HFFc6 (cell line): ENCODE data around the gene CDKN2AIP. TPM values are rescaled to one million over a fixed set of nuclear protein-coding genes. Genes with fewer than 3 reads are reported as not detected.

ENCODE experiments used
- DNase-seq: peaks from one replicate; pipeline ENCODE4 v3.0.0-alpha.2; 2018
- H3K27ac Mint-ChIP-seq: 2 replicates; pipeline ENCODE4 v1.8.0; 2020; ENCODE audit warnings: mild to moderate bottlenecking, mixed read lengths
- H3K27me3 Mint-ChIP-seq: 2 replicates; pipeline ENCODE4 v1.8.0; 2021; ENCODE audit warnings: mild to moderate bottlenecking, moderate library complexity, mixed read lengths; ENCODE audit not compliant: insufficient read depth
- H3K36me3 Mint-ChIP-seq: 2 replicates; pipeline ENCODE4 v1.8.0; 2021; ENCODE audit warnings: low read depth, mixed read lengths
- H3K4me1 Mint-ChIP-seq: 2 replicates; pipeline ENCODE4 v1.8.0; 2020; ENCODE audit warnings: low read depth, mixed read lengths
- H3K4me3 Mint-ChIP-seq: 2 replicates; pipeline ENCODE4 v1.8.0; 2020; ENCODE audit warnings: mild to moderate bottlenecking, moderate library complexity, mixed read lengths
- H3K9me3 Mint-ChIP-seq: 2 replicates; pipeline ENCODE4 v1.8.0; 2020; ENCODE audit warnings: mild to moderate bottlenecking, mixed read lengths
- CTCF ChIP-seq: fragments of 200-600 bp; sonication (generic); IDR thresholded peaks from 2 replicates; pipeline ENCODE4 v1.5.0; 2021; ENCODE audit warnings: antibody characterized with exemption, mild to moderate bottlenecking
- long read RNA-seq: library from polyadenylated mRNA; unstranded; transcript quantifications from one replicate; pipeline ENCODE4 v2.0.0, GENCODE V29; 2019
- total RNA-seq, 6 experiments: library from RNA; stranded (reverse); fragmentation: NEBNext Ultra II Directional; extraction: Animal tissue kit (Norgen Biotek cat#: 25700); gene quantifications; 2 replicates in 1 of 6; 3 replicates in 5 of 6; pipeline ENCODE4 v1.2.3, GENCODE V29; 2021

The CDKN2AIP gene
- total RNA-seq: 10 to 100 TPM; 11.7 to 15.1 (median 13.6) TPM
- long read RNA-seq, transcript CDKN2AIP-201 (3 exons, 2,646 nt): minor isoform, 6 of 25 reads
- long read RNA-seq, transcript CDKN2AIP-203 (3 exons, 2,721 nt): major isoform, 17 of 25 reads
- long read RNA-seq, partial matches to known transcripts: 0 of 25 reads
- long read RNA-seq, other reads (novel, unspliced or antisense): 2 of 25 reads

- no peaks in the 10 kb centered on the region for H3K27me3 Mint-ChIP-seq
- TF ChIP-seq CTCF: peak; percentile 44
- H3K36me3 Mint-ChIP-seq: peaks cover 35% of the 10 kb centered on the region
- H3K4me3 Mint-ChIP-seq: peak within 1 kb of the TSS; percentile 100
- DNase-seq: peak; percentile 89
- H3K9me3 Mint-ChIP-seq: no peaks in the 10 kb centered on the region
- H3K27ac Mint-ChIP-seq: peak within 1 kb of the TSS; percentile 96
- peaks cover 51% of the 10 kb centered on the region for H3K4me1 Mint-ChIP-seq
Measured at GRCh38 chr4:183444214-183445096, at the start of gene CDKN2AIP. CDKN2AIP (plus strand) TSS chr4:183444636; CDS start chr4:183444798, 162 bp downstream.

GRCh38 chr4:183395395-183395794, 49.0 kb upstream of the CDKN2AIP start:
- Mint-ChIP-seq H3K9me3 (no peaks in the 10 kb centered on the region), H3K4me1 (peaks cover 15% of the 10 kb centered on the region), H3K27ac (no peak overlapping the region), H3K4me3 (no peak overlapping the region), H3K27me3 (peaks cover 6% of the 10 kb centered on the region; the same call in 1 of the 2 replicates), H3K36me3 (no peaks in the 10 kb centered on the region)
- no peak for DNase-seq
- TF ChIP-seq CTCF: no peak

GRCh38 chr4:183396227-183396637, 48.2 kb upstream of the CDKN2AIP start:
- DNase-seq: no peak
- H3K9me3 Mint-ChIP-seq: no peaks in the 10 kb centered on the region
- no peak overlapping the region for H3K27ac Mint-ChIP-seq
- H3K27me3 Mint-ChIP-seq: peaks cover 8% of the 10 kb centered on the region
- H3K4me3 Mint-ChIP-seq: no peak overlapping the region
- H3K36me3 Mint-ChIP-seq: no peaks in the 10 kb centered on the region
- H3K4me1 Mint-ChIP-seq: peaks cover 15% of the 10 kb centered on the region
- no peak for TF ChIP-seq CTCF

GRCh38 chr4:183397741-183398297, 46.6 kb upstream of the CDKN2AIP start:
- peak overlapping the region; percentile 85 for H3K4me3 Mint-ChIP-seq
- DNase-seq: no peak
- TF ChIP-seq CTCF: no peak
- H3K36me3 Mint-ChIP-seq: no peaks in the 10 kb centered on the region
- no peaks in the 10 kb centered on the region for H3K9me3 Mint-ChIP-seq
- H3K27ac Mint-ChIP-seq: peak overlapping the region; percentile 64
- H3K4me1 Mint-ChIP-seq: peaks cover 31% of the 10 kb centered on the region
- H3K27me3 Mint-ChIP-seq: peaks cover 4% of the 10 kb centered on the region

GRCh38 chr4:183398298-183399125, 45.9 kb upstream of the CDKN2AIP start:
- DNase-seq: peak; percentile 59
- Mint-ChIP-seq H3K27ac (peak overlapping the region; percentile 81), H3K4me1 (peaks cover 36% of the 10 kb centered on the region), H3K27me3 (peaks cover 2% of the 10 kb centered on the region), H3K36me3 (no peaks in the 10 kb centered on the region), H3K4me3 (peak overlapping the region; percentile 85), H3K9me3 (no peaks in the 10 kb centered on the region)
- TF ChIP-seq CTCF: peak; percentile 79
